ENCODE measurements around the gene TNFRSF12A. TPM values are rescaled to one million over a fixed set of nuclear protein-coding genes. Genes with fewer than 3 reads are reported as not detected.

TNFRSF12A gene
- total and polyA plus RNA-seq, 3 donors from 2014 or later: 12.8 to 33.4 (median 16.8) TPM

- 73 to 98% methylated on average over 6 to 13 of the region's 13 CpGs for WGBS, 2 donors
- H3K9me3 ChIP-seq: no peaks in the 10 kb centered on the region
- H3K4me1 ChIP-seq: no peaks in the 10 kb centered on the region
- intact Hi-C loops (cut with DNase I; ENCODE audit: low total_unique reads): no loop called here
- H3K36me3 ChIP-seq (ENCODE audit: low read depth, missing control alignments): no peaks in the 10 kb centered on the region
- TF ChIP-seq CTCF (IDR thresholded peaks at IDR 0.05) (no peak), POLR2A (IDR thresholded peaks at IDR 0.05) (no peak)
- no peaks in the 10 kb centered on the region for H3K27me3 ChIP-seq
- no peak overlapping the region for H3K27ac ChIP-seq
- no peak for DNase-seq
- no peak overlapping the region for H3K4me3 ChIP-seq
Measured at GRCh38 chr16:2996298-2996697, 23.9 kb upstream of the TNFRSF12A start.

- WGBS, 2 donors: 89 to 93% methylated on average over 6 of the region's 6 CpGs
- H3K9me3 ChIP-seq: no peaks in the 10 kb centered on the region
- H3K27ac ChIP-seq: no peak overlapping the region
- intact Hi-C loops (cut with DNase I; ENCODE audit: low total_unique reads): no loop called here
- H3K4me1 ChIP-seq: peaks cover 2% of the 10 kb centered on the region
- TF ChIP-seq CTCF (IDR thresholded peaks at IDR 0.05) (no peak), POLR2A (IDR thresholded peaks at IDR 0.05) (no peak)
- H3K27me3 ChIP-seq: no peaks in the 10 kb centered on the region
- H3K4me3 ChIP-seq: no peak overlapping the region
- no peaks in the 10 kb centered on the region for H3K36me3 ChIP-seq (ENCODE audit: low read depth, missing control alignments)
- DNase-seq: no peak
Measured at GRCh38 chr16:2999929-3000328, 20.2 kb upstream of the TNFRSF12A start.

- Histone ChIP-seq H3K27ac (no peak overlapping the region), H3K27me3 (no peaks in the 10 kb centered on the region), H3K9me3 (no peaks in the 10 kb centered on the region), H3K4me1 (peaks cover 4% of the 10 kb centered on the region), H3K4me3 (no peak overlapping the region), H3K36me3 (ENCODE audit: low read depth, missing control alignments) (no peaks in the 10 kb centered on the region)
- no peak for DNase-seq
- WGBS, 2 donors: 86% methylated on average over 4 of the region's 4 CpGs; no CpG with 5 or more reads in 1 of the 2 donors
- TF ChIP-seq POLR2A (IDR thresholded peaks at IDR 0.05) (no peak), CTCF (IDR thresholded peaks at IDR 0.05) (no peak)
- intact Hi-C loops (cut with DNase I; ENCODE audit: low total_unique reads): no loop called here
Measured at GRCh38 chr16:3000540-3000939, 19.6 kb upstream of the TNFRSF12A start.

- intact Hi-C loops (cut with DNase I; ENCODE audit: low total_unique reads): no loop called here
- no peak for DNase-seq
- WGBS, 2 donors: 75 to 78% methylated on average over 5 to 12 of the region's 12 CpGs
- Histone ChIP-seq H3K27ac (no peak overlapping the region), H3K4me1 (peaks cover 4% of the 10 kb centered on the region), H3K27me3 (no peaks in the 10 kb centered on the region), H3K9me3 (no peaks in the 10 kb centered on the region), H3K36me3 (ENCODE audit: low read depth, missing control alignments) (no peaks in the 10 kb centered on the region), H3K4me3 (no peak overlapping the region)
- TF ChIP-seq POLR2A (IDR thresholded peaks at IDR 0.05) (no peak), CTCF (IDR thresholded peaks at IDR 0.05) (no peak)
Measured at GRCh38 chr16:3001316-3001715, 18.9 kb upstream of the TNFRSF12A start.

- TF ChIP-seq POLR2A (IDR thresholded peaks at IDR 0.05) (no peak), CTCF (IDR thresholded peaks at IDR 0.05) (peak in 2 of 3 experiments; percentile 31 to 38)
- peak; percentile 98 for DNase-seq
- no peaks in the 10 kb centered on the region for H3K9me3 ChIP-seq
- no peaks in the 10 kb centered on the region for H3K27me3 ChIP-seq
- peak overlapping the region; percentile 16 to 27 for H3K4me3 ChIP-seq
- 7 to 9% methylated on average over 31 to 43 of the region's 58 CpGs for WGBS, 2 donors
- H3K36me3 ChIP-seq (ENCODE audit: low read depth, missing control alignments): no peaks in the 10 kb centered on the region
- H3K27ac ChIP-seq: no peak overlapping the region
- peaks cover 4% of the 10 kb centered on the region for H3K4me1 ChIP-seq
- intact Hi-C loops (cut with DNase I; ENCODE audit: low total_unique reads): no loop called here
Measured at GRCh38 chr16:3003582-3004270, 16.4 kb upstream of the TNFRSF12A start.
